GM19397 (cell line): Measurements from ENCODE around the gene TBC1D13.
"Not testable (repeated sequence)": the region's sequence is repeated elsewhere in the genome, so short reads cannot be mapped to it uniquely, and the experiment has no call there.

Experiments used
- ATAC-seq: cut with Tn5 transposase; IDR thresholded peaks from one replicate; pipeline ENCODE4 v1.9.1; 2021; ENCODE audit warnings: mild to moderate bottlenecking, moderate library complexity; ENCODE audit not compliant: unreplicated experiment

The TBC1D13 gene, protein sequence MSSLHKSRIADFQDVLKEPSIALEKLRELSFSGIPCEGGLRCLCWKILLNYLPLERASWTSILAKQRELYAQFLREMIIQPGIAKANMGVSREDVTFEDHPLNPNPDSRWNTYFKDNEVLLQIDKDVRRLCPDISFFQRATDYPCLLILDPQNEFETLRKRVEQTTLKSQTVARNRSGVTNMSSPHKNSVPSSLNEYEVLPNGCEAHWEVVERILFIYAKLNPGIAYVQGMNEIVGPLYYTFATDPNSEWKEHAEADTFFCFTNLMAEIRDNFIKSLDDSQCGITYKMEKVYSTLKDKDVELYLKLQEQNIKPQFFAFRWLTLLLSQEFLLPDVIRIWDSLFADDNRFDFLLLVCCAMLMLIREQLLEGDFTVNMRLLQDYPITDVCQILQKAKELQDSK

DNA sequence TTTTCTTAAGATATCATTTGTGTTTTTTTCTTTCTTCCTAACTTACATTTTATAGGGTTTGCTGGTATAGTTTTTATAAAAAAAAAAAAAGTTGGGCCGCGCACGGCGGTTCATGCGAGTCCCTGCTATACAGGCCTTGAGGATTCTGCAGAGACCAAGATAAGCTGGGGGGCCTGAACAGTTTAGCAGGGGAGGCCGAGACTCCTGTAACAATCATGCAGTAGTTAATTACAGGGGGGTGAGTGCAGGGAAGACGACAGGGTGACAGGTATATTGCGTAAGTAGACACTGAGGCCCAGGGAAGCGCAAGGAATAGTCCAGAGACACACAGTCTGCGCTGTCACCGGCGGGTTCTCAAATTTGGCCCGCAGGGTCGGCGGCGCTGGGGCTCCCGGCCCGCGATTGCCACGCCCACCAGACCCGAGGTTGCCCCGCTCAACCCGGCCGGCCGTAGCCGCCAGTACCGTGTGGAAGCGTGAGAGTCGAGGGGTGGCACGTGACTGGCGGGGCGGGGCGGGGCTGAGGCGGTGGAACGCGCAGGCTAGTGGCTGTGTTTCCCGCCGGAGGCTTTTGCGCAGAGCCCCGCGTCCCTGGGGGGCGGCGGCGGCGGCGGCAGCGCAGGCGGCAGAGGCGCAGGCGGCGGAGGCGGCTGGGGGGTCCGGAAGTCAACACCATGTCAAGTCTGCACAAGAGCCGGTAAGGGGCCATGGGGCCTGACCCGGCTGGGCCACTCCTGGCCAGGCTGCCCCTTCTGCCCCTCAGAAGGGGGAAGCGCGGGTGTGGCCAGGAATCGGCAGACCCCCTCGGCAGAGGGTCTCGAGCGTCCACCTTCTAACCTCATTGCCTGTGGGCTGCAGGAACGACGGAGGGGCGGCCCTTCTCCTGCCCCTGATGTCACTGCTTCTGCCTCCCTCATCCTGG is at the start of gene TBC1D13:
Gene TBC1D13, plus strand, starts transcription at position 573 of the 921 bp plus-strand sequence. Its CDS starts 101 bp downstream, at position 674.
- peak; percentile 92 for ATAC-seq

DNA sequence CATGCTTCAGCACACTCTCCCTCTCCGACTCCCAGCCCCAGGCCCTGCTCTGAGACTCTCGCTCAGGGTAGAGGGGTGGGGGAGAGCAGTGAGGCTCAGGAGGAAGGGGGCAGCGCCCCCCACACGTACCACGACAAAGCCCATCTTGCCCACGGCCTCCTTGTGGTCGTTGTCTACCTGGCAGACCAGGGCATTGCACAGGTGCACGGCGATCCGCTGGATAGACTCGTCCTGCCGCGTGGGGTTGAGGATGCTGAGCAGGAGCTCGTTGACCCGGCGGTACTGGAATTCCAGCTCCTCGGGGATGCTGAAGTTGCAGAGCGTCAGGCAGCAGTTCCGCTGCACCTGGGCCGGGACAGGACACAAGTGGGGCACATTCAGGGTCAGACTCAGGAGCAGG is 44.7 kb upstream of the TBC1D13 start:
- ATAC-seq = no peak

DNA sequence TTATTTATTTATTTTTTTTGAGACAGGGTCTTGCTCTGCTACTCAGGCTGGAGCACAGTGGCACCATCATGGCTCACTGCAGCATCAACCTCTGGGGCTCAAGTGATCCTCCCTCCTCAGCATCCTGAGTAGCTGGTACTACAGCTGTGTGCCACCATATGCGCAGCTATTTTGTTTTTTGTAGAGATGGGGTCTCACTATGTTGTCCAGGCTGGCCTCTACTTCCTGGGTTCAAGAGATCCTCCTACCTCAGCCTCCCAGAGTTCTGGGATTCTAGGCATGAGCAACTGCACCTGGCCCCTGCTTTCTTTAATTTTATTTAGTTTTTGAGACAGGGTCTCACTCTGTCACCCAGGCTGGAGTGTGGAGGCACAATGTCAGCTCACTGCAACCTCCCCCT is 43.6 kb upstream of the TBC1D13 start:
- ATAC-seq = no peak

DNA sequence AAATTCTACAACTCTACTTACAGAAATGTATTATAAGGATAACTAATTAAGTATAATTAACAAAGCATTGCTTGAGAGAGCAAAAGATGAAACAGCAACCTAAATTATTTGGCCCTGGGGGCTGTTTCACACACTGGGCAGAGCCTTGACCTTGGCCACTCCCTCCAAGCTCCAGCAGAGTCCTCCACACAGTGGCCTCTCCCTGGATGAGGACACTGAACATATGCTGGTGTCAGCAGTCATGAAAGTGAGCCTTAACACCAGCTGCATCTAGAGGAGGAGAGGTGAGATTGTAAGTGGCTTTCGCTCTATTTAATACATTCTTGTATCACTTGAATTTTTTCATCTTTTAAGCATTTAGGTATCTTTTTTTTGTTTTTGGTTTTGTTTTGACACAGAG is 39.8 kb upstream of the TBC1D13 start:
- ATAC-seq = no peak

GRCh38 chr9:128750926-128751595 is 36.0 kb upstream of the TBC1D13 start:
- no peak for ATAC-seq

- no peak for ATAC-seq
Observed at GRCh38 chr9:128753627-128754026, 33.4 kb upstream of the TBC1D13 start.

DNA sequence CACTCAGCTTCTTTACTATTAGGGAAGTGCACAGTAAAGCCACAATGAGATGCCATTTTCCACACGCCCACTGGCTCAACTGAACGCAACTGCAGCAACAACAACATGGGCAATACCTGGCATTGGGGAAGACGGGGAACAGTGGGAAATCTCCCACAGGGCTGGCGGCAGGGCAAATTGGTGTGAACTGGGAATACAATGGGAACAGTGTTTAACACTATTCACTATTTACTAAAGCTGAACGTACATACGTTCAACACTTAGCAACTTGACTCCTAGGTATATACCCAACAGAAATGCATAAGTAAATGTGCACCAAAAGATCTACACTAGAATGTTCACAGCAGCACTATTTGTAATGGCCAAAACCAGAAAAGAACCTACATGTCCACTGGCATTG is 29.5 kb upstream of the TBC1D13 start:
- no peak for ATAC-seq

DNA sequence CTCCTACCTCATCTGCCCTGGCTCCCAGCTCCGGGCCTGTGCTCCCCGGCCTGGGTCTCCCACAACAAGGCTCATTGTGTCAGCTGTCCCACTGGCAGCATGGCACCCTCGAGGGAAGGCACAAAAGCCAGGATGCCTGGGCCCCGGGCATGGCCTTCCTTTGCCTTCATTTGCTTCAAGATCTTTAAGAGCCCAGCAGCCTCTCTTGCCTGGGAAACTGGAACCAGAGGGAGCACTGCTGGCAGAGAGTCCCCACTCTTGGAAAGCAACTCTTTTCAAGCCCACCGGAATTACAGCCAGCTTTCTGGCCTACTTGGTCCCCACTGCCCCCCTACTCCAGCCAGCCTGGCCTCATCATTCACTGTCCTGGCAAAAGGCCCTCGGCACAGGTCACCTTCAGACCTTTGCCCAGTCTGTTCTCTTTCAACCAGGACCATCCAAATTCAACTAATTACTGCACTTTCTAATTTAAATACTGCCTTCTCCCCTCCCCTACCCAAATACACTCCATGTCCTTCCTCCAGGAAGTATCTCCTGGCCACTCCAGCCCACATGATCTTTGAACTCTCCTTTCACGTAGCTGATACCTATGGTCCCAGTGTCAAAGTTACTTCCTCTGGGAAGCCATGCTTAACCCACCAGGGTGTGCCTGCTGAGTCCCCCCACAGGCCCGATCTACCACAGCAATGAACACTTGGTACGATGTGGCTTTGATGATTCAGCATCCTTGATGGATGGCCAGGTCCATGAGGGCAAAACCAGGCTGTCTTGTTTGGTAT is 24.2 kb upstream of the TBC1D13 start:
- ATAC-seq = no peak

DNA sequence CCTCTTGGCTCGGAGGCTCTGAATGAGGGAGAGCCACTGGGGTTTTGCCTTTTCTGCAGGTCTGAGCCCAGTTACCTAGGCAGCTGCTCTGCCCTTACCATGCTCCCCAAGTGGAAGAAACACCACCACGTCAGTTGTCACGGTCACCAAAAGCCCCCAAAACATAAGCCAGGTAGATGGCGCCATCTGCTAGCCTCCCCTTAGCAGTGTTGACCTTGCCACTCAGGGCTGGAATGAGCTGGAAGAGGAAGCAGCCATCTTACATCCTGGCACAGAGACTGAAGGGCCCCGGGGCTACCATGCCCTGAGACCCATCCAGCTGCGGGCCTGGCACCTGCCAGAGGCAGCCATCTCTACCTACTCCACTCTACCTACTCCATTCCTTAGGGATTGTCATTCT is 22.7 kb upstream of the TBC1D13 start:
- ATAC-seq = no peak

DNA sequence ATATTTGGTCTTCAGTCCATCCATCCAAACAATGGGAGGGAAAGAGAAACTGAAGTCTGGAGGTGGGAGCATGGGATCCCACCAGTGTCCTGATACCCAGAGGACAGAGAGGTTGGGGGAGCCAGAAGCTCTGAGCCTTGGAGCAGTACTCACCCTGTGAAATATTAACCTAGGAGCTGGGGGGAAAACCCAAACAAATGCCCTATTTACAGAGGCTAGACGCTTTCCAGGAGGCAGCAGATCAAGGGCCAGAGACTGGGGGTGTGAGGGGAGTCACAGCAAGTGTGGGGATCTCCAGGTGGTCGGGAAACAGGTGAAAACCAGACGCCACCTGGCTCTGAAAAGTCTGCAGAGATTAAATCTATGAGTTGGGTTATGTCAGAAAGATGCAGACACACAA is 21.6 kb upstream of the TBC1D13 start:
- ATAC-seq = no peak

- ATAC-seq = no peak
Observed at GRCh38 chr9:128768606-128769005, 18.4 kb upstream of the TBC1D13 start.

GRCh38 chr9:128770286-128771030 is 16.6 kb upstream of the TBC1D13 start:
- no peak for ATAC-seq

- peak; percentile 22 for ATAC-seq
Observed at GRCh38 chr9:128771094-128771721, 15.8 kb upstream of the TBC1D13 start.

DNA sequence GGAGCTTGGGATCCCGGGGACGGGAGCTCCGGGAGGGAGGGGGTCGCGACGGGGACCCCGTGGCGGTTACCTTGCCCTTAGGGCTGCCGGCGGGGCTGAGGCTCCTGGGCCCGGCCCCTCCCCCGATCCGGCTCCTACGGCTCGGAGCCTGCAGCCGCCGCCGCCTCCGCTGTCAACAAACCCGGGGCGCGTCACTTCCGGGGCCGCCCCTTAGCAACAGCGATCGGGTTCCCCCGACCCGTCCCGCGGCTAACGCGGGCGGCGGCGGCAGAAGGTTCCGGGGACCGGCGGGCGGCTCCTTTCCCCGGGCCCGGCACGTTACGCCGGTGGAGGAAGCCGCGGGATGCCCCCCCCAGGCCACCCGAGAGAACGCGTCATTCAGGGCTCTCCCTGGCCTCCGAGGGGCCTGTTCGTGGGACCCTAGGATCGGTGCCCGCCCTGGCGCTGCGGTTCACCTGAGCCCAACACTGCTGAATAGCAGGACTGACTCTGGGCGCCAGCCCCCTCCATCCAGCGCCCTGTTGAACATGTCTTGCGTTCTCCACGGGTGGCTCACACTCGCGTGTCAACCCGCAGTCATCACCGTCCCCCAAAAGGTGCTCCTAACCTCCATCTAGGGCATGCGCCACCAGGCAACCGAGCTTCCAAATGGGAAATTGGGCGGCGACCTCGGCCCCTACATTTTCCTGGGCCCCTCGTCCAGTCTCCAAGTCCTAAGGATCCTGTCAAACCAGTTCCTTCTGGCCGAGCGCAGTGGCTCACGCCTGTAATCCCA is 15.1 kb upstream of the TBC1D13 start, which contains the start of gene ZER1:
Gene ZER1, minus strand, starts transcription at position 183 of the 775 bp plus-strand sequence. CDS start 16,362 bp downstream, outside the sequence.
- peak; percentile 96 for ATAC-seq

DNA sequence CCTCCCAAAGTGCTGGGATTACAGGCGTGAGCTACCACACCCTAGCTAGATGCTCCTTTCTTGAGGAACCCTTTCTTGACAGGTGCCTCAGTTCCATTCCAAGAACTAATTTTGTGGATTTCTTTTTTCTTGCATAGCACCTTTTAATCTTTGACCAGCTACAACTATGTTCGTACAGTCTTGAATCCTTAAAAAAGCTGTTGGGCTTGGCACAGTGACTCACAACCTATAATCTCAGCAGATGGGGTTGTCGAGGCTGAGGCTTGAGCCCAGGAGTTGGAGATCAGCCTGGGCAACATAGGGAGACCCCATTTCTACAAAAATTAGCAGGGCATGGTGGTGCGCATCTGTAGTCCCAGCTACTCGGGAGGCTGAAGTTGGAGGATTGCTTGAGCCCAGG is 14.0 kb upstream of the TBC1D13 start:
- ATAC-seq = no peak

- no peak for ATAC-seq
Observed at GRCh38 chr9:128774804-128775203, 12.2 kb upstream of the TBC1D13 start.

GRCh38 chr9:128780093-128780492 is 7.0 kb upstream of the TBC1D13 start:
- ATAC-seq = not testable (repeated sequence)
